ENCODE measurements around the gene TENM4.
"Not testable (repeated sequence)": the region's sequence is repeated elsewhere in the genome, so short reads cannot be mapped to it uniquely, and the experiment has no call there.

TENM4 gene

GRCh38 chr11:78645226-78646202 is 795.3 kb downstream of the TENM4 start:
- peak; percentile 36 to 55 for DNase-seq (ENCODE audit: low read depth in 2 of 2)

DNA sequence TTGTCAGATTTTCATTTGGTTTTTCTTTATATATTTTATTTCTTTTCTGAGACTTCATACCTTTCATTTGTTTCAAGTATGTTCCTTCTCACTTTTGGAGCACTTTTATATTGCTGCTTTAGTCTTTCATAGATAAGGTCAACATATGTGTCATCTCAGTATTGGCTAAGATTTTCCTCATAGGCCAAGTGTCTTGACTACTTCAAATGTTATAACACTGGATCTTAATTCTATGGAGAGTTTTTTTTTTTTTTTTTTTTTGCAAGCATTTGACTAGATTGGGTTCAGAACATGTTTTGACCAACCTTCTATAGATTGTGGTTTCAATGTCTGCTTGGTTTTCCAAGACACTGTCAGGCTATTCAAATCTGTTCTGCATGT is 797.2 kb downstream of the TENM4 start:
- no peak for DNase-seq (ENCODE audit: low read depth in 2 of 2)

DNA sequence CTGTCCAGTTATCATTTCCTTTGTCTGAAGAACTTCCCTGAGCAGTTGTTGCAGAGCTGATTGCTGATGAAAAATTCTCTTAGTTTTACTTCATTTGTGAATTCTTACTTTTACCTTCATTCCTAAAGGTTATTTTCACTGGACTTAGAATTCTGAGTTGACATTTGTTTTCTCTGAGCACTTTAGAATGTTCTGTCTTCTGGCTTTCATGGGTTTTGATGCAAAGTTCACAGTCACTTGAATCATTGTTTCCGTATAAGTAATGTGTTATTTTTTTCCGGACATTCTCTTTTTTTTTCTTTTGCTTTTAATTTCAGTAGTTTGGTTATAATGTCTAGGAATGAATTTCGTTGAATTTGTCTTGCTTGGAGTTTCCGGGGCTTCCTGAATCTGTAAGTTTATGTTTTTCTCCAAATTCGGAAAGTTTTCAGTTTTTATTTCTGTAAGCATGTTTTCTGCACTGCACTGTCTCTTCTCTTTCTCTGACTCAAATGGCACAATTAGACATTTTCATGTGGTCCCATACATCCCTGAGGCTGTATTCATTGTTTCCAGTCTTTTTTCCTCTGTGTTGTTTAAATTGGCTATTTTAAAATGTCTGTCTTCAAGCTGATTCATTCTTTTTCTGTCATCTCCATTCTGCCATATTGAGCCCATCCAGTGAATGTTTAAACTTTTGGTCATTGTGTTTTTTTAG is 797.7 kb downstream of the TENM4 start:
- no peak for DNase-seq (ENCODE audit: low read depth in 2 of 2)

- no peak for DNase-seq (ENCODE audit: low read depth in 2 of 2)
Observed at GRCh38 chr11:78641541-78641940, 799.3 kb downstream of the TENM4 start.

GRCh38 chr11:78638704-78639380 is 802.0 kb downstream of the TENM4 start:
- no peak for DNase-seq (ENCODE audit: low read depth in 2 of 2)

GRCh38 chr11:78637527-78637926 is 803.3 kb downstream of the TENM4 start:
- not testable (repeated sequence) for DNase-seq (ENCODE audit: low read depth in 2 of 2)

DNA sequence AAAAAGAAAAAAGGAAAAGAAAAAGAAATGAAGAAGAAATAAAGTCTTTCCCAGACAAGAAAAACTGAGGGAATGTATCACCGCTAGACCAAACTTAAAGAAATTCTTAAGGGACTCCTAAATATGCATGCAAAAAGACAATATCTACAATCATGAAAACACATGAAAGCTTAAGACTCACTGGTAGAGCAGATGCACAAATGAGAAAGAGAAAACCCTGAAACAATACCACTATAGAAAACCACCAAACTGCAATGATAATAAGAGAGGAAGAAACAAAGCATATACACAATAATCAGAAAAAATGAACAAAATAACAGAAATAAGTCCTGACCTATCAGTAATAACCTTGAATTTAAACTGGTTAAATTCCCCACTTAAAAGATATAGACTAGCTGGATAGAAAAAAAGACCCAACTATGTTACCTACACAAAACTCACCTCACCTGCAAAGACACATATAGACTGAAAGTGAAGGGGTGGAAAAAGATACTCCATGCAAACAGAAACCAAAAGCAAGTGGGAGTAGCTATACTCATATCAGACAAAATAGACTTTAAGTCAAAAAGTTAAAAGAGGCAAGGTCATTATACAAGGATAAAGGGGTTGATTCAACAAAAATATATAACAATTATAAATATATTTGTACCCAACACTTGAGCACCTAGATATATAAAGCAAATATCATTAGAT is 804.9 kb downstream of the TENM4 start:
- DNase-seq (ENCODE audit: low read depth in 2 of 2): no peak

DNA sequence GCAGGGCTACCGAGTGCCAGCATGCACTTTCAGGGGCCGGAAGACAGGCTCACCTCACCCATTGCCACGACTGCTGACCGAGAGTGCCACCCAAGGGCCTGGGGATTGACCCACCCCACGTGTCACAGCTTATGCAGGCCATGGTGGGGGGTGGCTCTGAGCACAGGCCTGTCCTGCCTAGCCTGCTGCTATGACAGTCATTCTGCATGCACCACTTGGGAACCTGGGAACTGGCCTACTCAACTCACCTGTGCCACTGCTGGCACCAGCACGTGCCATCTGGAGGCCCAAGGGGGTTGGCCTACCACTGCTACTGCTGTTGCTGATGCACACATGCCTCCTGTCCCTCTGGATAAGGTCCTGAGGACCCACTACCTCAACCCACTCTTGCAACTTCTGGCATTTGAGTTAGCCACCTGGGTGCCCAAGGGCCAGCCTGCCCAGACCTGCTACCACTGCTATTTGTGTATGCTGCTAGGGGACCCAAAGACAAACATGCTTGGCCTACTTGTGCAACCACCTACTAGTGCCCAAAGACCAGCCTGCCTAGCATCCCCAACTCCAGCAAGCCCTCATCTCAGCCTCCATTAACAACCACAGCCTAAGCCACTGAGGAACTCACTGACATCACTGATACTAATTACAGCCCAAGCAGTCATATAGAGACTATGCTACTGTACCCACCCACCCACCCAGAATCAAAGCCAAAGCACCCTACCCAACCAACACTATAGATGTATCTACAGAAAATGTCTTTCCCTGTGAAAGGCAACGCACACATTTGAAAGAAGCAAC is 807.1 kb downstream of the TENM4 start:
- DNase-seq (ENCODE audit: low read depth in 2 of 2): no peak

- no peak for DNase-seq (ENCODE audit: low read depth in 2 of 2)
Observed at GRCh38 chr11:78630561-78631303, 810.1 kb downstream of the TENM4 start.

DNA sequence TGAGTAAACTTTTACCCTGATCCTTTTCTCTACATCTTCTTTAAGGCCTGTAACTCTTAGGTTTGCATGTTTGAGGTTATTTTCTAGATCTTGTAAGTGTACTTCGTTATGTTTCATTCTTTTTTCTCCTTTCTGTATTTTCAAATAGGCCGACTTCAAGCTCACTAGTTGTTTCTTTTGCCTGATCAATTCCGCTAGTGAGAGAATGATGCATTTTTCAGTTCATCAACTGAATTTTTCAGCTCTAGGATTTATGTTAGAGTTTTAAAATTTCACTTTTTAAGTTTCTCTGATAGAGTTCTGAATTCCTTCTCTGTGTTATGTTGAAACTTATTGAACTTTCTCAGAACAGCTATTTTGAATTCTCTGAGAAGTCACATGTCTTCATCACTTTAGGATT is 810.7 kb downstream of the TENM4 start:
- DNase-seq (ENCODE audit: low read depth in 2 of 2): no peak

- DNase-seq (ENCODE audit: low read depth in 2 of 2): no peak
Observed at GRCh38 chr11:78622666-78623065, 818.2 kb downstream of the TENM4 start.

DNA sequence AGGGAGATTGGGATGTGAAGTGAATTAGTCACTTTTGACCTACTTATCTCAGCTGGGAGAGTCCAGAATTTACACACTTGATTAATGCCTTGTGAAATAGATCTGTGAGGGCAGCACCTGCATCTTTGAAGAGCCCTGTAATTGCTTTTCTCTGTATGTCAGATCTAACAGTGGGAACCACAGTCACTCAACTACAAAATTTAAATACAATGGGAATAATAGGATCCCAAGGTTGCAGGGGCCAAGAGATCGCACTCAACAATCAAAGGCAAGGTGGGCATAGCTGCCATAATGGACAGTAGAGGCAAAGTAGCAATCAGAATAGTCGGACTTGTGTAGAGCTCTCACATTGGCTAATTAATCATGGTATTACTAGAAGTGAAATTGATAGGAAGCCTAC is 820.7 kb downstream of the TENM4 start:
- DNase-seq (ENCODE audit: low read depth in 2 of 2): no peak

DNA sequence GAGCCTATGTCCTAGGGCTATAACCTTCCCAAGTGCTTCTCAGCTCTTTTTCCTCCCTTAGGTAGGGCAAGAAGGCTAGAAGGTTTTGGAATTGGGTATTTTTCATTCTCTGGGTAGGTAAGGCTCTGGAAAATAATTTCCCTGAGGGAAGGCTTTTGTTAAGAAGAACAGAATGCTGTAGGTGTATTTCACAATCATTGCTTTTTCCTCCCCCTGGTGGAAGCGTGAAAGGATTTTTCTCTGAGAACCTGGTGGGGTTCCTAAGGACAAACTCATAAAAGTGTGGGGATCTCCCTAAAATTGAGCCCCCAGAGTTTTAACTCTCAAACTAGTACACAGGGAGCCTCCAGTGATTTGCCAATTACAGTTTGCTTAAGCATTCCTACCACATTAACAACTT is 825.1 kb downstream of the TENM4 start:
- no peak for DNase-seq (ENCODE audit: low read depth in 2 of 2)

- no peak for DNase-seq (ENCODE audit: low read depth in 2 of 2)
Observed at GRCh38 chr11:78613378-78613813, 827.4 kb downstream of the TENM4 start.

- no peak for DNase-seq (ENCODE audit: low read depth in 2 of 2)
Observed at GRCh38 chr11:78612721-78613377, 828.0 kb downstream of the TENM4 start.

DNA sequence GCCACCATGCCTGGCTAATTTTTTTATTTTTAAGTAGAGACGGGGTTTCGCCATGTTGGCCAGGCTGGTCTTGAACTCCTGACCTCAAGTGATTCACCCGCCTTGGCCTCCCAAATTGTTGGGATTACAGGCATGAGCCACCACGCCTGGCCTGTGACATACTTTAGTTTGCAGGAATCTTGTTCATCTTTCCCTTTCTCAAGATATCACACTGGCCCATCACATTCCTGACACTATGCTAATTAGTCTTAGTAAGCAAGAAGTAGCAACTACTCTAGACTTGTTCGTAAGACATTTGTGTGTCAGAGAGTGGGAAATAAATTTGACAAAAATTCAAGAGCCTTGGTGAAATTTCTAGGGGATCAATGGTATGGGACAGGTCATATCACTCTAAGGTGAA is 831.5 kb downstream of the TENM4 start:
- DNase-seq (ENCODE audit: low read depth in 2 of 2): not testable (repeated sequence)

DNA sequence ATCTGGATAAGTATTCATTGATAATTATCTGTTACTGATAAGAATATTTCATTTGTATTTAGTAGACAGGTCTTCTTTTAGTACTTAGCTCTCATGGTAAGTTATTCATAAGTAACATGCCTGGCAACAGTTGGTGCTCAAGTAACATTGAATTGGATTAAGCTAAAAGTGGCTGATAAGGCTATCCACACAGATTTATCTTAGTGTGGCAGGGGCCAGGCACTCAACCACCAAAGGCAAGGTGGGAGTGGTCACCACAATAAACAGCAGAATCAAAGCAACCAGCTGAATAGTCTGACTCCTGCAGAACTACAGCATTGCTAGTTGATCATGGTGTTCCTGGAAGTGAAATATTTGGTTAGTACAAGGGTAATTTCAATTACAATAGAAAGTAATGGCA is 833.1 kb downstream of the TENM4 start:
- DNase-seq (ENCODE audit: low read depth in 2 of 2): no peak

DNA sequence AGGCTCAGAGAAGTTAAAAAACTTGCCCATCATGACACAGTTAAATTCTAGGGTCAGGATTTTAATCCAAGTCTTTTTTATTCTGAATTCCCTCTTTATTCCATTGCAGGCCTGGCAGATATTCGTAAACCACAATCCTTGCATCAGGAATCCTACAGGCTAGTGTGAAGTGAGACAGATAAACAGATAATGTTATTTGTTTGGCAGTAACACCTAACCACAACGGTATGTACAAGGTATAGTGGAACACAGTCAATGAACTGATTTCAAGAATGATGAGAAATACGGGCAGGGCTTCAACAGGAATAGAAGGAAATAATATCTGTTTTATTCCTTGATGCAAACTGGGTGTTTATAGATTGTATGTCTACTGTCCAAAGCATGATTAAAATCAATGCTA is 834.2 kb downstream of the TENM4 start:
- no peak for DNase-seq (ENCODE audit: low read depth in 2 of 2)

GRCh38 chr11:78605296-78605695 is 835.5 kb downstream of the TENM4 start:
- no peak for DNase-seq (ENCODE audit: low read depth in 2 of 2)

- no peak for DNase-seq (ENCODE audit: low read depth in 2 of 2)
Observed at GRCh38 chr11:78603792-78604191, 837.0 kb downstream of the TENM4 start.
